Stimulated activated CD8-positive, alpha-beta memory T cell treated with anti-CD3 and anti-CD28 coated beads, Interleukin-12 subunit alpha, Interleukin-12 subunit beta, amount 100 ng/mL, for 24 hours (primary cell): ENCODE results near the gene DUSP22.

ENCODE experiments used
- DNase-seq: peaks from one replicate; pipeline ENCODE4 v3.0.0-alpha.2; 2020; ENCODE audit errors: extremely low read depth

Gene DUSP22

DNA sequence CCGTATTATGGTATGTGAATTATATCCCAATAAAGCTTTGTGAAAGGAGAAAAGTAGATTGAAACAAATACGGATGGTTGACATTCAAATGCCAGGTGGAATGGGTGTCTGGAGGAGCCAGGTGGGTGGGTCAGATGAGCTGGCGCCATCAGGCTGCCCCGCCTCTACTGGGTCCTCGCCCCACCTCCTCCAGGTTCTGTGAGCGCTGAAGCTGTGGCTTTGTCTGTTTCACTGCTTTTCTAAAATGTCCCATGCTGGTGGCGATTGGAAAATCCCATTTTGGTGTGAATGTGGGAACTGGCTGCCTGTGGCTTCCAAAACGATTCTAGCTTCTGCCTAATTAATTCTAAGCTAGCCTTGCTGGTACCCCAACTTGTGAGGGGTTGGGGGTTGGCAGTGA lies 16.5 kb downstream of the DUSP22 start:
- no peak for DNase-seq

DNA sequence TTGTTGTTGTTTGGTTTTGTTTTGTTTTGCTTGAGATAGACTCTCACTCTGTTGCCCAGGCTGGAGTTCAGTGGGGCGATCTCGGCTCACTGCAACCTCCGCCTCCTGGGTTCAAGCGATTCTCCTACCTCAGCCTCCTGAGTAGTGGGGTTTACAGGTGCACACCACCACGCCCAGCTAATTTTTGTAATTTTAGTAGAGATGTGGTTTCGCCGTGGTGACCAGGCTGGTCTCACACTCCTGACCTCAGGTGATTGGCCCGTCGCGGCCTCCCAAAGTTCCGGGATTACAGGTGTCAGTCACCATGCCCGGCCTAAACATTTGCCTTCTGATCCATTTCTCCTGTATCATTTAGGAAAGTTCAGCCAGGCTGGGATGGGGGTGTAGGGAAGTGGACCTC lies 17.7 kb downstream of the DUSP22 start:
- no peak for DNase-seq

DNA sequence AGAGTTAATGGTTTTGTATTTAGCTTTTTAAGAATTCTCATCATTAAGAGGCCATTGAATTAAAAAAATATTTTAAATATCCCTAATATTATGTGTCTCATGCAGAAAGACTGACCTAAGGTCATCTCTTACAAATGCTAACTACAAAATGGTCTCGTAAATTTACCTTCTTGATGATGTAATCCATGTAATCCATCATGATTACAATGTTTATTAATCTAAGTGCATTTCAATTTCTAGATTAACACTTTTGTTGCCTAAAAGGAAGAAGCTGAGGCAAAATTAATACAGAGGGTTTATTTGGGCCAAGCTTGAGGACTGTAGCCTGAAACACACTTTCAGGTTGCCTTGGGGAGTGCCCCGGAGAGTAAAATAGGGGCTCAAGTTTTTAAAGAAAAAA lies 18.4 kb downstream of the DUSP22 start:
- DNase-seq: no peak

DNA sequence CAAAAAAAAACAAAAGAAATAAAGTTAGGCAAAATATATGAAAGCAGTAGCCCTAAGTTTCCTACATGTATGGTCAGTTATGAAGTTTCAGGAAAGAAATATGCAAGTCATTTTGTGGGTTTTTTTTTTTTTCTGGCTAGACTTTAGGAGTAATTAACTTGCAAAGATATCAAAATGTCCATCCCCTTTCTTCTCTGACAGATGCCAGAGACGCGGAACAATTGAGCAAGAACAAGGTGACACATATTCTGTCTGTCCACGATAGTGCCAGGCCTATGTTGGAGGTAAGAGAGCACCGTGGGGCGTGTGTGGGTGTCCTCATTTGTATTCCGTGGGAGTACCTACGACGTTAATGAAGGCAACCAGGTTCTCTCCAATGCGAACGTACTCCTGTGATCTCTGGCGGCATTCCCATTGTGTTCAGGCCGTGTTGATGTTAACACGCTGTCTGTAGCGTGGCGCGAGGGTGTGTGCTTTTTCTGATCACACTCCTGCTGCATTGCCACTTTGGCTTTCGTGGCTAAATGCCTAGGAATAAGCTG lies 19.5 kb downstream of the DUSP22 start:
- no peak for DNase-seq

DNA sequence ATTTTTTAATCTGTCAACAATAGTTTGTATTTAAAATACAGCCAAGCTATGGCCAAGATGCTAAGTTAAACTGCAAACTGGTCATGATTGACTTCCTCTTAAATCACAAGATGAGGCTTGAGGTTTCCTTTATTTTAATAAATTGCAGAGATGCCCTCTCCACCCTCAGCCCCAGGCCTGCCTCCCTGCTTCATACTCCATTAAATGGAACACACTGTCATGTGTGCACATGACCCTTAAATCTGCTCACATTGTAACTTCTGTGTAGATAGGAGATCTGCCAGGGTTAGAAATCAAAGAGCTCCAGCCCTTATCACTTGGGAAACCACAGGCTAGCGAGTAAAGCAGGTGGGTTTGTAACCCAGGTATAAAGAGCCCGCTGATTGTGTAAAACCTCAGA lies 20.8 kb downstream of the DUSP22 start:
- no peak for DNase-seq

DNA sequence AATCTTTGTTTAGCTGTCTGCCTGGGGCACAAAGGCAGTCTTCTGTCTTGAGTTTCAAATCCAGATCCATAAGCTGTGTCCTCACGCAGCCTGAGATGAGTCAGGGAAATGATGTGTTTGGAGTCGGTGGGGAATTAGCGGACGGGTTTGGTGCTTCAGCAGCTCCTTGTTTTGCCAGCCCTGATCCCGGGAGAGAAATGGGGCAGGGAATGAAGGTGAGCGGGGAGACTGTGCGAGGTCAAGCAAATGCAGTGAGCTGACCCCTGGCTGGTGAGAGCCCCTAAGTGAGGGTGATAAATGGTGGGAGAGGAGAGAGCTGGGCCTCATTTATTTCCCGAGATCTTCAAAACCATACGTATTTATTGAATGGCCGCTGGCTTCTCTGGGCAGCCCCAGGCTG lies 21.6 kb downstream of the DUSP22 start:
- no peak for DNase-seq

DNA sequence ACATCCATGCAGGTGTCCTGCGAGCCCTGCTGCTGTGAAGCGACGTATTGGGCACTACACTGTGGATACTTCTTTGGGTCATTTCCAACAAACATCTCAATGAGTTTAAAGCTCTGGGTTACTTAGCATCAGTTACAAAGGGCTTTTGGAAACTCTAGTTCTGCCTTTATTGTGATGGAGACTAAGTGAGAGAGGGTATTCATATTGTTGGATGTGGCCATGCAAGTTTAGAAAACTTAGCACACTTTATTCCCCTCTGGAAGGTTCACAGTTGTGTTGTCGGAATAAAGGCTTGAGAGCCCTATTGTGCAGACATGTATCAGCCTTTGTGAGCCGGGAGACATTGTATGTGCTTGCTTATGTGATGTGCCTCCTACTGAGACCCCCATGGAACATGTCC lies 22.1 kb downstream of the DUSP22 start:
- DNase-seq: no peak

DNA sequence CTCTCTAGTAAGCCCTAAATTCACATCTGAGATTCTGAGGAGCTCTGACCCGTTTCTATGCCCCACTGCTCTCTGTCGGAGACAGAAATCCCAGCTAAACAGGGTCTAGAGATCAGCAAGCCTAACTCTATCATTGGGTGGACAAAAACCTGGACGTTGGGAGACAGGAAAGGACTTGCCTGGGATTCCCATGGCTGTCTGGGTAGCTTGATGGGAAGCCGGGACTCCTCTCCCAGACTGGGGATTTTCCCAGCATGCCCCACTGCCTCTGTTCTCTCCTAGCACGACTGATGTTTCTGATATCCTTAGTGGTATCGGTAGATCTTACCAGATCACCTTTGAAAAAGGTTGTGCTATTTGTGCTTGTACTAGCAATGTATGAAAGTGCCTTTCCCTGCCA lies 22.9 kb downstream of the DUSP22 start:
- no peak for DNase-seq

DNA sequence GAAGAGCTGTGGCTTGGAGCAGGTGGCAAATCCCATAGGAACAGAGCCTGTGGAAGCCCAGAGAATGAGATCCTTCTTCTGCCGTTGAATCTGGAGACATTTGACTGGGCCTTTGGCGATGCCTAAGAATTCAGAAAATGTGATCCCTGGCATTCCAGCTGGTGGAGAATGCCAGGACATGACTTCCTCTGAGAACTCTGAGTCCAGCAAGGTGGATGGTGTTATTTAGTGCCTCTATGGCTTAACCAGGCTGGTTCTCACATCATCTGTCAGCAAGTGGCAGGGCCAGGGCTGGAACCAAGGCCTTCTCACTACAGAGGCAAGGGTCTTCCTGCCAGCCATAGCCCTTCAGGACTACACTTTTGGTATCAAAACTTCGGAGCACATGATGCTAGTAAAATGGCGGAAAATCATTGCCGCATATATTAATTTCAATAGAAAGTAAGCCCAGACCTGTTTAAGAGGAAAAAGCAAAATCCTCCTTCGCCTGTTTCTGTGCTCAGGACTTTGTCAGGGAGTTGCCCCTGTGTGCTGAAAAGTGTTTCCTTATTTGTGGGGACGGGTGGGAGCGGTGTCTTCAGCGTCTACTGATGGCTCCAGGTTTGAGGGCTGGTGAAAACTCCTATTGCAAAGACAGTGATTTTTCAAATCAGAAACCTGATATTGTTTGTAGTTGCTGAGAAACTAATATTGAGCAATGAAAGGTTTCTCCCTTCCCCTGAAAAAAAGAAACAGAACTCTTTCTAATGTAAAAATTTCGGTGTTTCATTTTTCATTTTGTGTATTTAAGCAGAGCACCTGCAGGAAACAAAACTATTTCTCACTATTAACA lies 23.9 kb downstream of the DUSP22 start:
- no peak for DNase-seq

DNA sequence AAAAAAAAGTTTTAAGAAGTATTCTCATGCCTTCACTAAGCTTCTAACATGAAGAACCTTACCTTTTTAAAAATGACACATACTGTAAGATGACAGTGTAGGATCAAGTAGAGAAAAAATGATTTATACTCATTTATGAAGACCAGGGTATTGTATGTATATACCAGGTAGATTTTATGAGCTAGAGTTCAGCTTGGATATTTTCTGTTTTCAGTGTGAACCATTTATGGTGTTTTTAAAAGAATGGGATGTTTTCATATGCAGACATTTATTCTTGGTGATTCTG lies 24.4 kb downstream of the DUSP22 start:
- DNase-seq: no peak

DNA sequence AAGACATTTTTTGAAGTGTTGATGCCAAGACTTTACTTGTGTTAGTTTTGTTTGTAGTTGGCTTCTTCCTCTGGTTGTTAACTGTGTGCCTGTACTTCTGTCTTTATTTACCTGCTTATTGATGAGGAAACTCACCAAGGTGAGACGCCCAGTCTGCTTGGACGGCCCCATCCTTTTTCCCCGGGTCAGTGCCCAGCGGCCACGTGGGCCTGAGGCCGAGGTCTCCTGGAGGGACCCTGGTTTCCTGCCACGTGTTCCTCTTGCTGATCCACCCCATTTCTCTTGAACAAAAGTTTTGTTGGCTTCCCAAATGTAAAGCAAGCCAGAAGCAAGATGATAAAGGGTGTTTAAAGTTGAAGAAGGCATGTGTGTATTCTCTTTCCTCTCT lies 24.8 kb downstream of the DUSP22 start:
- no peak for DNase-seq

DNA sequence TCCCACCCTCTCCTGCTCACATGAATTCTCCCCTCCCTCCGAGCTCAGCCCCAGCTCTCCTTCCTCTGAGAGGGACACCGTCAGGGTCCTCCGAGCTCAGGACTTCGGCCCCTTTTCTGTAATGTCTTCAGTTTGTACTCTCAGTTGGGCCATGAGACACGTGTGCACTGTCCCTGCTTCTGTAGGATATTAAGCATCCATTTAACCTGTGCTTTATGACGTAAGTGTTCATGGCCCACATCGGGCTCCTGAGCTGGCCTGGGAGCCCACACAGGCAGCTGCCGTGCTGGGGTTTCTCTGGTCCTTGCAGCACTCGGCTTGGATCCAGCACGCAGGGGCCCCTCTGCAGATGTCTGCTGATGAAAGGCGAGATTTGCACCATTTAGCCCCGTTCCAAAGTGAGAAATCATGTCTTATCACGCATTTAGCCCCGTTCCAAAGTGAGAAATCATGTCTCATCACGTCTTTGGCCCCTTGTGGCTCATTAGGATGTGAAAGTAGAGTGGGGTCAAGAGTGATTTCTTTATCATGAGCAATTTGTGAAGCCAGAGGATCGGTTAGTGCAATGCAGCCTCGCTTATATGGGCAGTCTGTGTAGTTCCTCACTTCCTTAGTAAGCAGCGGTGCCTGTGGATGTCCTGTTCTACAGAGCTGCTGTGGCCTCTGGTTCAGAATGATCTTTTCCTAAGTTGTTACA lies 25.3 kb downstream of the DUSP22 start:
- DNase-seq: no peak

DNA sequence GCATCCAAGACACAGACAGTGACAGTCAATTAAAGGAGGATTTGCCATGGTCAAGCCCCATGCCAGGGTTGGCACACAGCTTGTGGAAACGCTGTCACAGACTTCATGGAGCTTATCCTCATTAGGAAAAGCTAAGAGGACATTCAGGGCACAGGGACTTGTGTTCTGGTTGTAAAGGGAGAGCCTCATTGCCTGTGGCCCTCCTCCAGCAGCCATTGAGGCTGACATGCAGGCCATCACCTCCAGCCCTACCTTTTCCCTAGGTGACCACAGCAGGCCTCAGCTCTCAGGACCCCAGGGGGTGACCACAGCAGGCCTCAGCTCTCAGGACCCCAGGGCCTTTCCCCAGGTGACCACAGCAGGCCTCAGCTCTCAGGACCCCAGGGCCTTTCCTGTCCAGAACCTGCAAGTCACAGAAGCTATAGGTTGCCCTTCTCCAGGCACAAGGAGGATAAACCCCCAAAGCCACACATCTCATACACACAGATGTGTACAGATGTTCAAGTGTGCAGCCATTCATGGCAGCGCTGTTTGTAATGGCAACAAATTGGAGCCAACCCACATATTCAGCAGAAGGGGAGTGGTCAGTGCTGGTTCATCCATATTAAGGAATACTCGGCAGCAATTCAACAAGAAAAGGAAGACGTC lies 26.1 kb downstream of the DUSP22 start:
- DNase-seq: no peak

DNA sequence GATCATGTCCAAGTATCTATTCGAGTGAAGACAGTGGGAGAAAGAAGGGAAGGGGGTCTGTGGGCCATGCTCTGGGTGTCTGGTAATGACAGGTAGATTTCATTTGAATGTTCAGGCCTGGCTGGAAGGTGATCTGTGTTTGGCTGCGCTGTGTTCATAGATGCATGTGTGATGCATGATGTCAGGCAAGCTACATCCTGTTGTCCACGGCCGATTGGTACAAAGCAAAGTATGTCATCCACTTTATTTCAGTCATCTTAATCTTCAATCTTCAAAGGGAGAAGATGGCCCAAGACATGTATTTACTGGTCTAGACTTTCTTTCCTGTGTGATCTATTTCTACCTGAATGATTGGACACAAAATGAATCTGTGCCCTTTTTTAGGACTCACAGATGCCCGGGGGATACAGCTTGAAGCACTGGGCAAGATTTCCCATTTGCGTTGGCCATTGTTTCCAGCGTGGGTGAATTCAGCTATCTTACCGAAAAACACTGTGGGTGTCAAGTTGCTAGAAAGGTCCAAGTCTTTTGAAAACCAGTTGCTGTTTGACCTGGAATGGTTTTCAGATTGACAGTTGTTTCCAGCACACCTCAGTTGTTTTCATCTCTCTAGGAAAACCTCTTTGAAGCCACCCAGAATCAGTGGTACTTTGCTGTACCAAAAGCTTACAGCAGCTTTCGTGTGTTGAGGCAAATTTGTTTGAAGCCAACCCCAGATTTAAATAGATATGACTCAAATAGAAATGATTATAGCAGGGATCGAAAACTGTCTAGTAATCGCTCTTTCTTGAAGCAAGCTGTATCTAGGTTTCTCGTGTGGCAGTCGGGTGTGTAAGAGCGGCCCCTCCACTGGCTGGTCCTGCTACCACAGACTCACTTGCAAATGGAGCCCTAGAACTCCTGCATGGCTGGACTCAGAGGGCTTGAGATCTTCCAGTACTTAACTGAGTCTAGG lies 27.2 kb downstream of the DUSP22 start:
- no peak for DNase-seq

DNA sequence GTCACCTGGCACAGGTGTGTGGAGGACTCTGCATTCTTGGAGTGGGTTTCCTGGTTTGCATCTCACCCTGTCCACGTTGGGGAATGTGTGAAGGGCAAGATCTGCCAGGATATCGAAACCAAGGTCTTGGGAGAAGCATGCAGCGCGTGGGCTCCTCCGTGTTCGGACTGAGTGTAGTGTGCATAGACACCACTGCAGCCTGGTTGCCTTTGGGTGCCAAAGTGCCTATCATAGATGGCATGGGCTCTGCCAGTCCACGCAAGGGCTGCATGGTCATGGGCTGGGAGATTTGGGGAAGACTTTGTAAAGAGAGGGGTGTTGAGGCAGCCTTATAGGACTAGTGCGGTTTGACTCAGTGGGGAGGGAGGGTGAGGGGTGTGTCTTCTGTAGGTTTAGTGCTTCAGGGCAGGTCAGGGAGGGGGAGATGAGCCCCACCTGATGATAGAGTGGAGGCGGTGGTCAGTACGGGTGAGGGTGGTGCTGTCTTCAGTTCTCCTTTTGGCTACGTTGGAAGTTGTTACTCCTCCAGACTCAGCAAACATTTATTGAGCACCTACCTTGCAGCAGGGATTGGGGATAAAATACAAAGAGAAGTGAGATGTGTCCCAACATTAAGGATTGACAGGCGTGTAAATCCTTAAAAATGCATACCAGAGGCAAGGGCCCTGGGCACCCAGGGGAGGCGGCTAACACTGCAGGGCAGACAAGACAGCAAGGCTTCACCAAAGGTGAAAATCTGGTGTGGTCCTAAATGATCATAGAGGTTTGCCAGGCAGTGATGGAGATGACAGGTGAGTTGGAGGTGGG lies 28.3 kb downstream of the DUSP22 start:
- no peak for DNase-seq

DNA sequence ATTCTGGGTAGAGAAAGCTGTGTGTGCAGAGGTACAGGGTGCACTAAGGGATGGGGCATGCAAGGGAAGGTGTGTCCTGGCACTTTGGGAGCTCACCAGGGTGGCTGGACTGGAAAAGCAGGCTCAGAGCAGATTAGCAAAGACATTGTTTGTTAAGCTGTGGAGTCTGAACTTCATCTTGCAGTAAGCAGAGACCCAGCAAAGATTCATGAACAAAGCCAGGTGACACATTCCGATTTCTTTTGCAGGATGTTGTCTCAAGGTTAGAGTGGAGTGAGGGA lies 28.8 kb downstream of the DUSP22 start:
- DNase-seq: no peak

DNA sequence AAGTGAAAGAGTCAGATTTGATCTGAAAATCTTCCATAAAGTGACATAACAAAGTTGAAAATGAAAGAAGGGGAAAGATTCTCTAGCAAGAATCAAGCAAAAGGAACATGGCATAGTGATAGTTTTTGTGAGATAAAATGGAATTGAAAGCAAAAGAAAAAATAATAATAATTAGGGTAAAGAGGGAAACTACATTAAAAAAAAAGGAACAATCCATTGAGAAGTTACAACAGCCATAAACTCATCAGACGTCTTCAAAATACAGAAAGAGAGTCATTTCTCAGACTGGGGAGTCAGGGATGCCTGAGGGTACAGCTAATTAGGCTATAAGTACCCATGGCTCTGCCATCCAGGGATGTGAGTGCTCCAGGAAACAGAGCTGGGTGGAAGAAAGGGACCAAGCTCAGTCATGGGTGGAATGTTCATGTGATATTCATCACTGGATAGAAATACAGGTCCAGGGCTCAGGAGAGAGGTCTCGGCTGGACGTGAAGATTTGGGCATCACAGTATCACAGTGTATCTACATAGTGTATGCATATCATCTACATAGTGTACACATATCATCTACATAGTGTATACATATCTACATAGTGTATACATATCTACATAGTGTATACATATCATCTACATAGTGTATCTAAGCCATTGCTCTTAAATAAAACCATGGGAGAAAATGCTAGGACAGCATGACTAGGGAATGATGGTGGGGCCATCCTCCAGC lies 29.4 kb downstream of the DUSP22 start:
- DNase-seq: no peak

DNA sequence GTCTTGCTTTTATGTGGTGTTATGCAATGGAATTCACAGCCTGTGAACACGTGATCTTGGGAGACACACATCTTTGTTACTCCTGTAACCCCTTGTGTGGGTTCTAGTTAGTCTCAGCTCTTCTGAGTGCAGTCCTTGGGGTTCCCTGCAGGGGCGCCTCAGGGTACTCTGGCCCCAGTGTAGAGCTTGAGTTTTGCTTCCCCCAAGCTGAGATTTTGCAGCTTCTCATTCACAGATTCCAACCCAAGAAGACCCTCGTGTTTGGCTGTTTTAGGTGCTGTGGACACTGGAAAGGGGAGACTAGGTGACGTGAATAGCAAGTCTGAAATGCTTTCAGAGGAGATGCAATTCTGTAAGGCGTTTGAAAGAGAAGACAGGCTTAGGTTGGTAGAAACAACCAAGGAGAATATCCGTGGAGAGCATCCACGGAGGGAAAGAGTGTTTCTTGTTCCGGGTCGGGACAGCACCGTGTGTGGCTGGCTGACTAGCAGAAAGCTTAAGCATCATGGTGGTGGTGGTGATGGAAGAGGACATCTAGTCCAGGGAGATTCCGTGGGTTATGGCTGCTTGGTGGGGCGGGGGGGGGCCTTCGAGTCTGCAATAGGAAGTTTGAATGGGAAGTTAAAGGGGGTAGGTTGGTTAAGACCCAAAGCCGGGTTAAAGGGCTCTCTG lies 30.1 kb downstream of the DUSP22 start:
- DNase-seq: no peak

DNA sequence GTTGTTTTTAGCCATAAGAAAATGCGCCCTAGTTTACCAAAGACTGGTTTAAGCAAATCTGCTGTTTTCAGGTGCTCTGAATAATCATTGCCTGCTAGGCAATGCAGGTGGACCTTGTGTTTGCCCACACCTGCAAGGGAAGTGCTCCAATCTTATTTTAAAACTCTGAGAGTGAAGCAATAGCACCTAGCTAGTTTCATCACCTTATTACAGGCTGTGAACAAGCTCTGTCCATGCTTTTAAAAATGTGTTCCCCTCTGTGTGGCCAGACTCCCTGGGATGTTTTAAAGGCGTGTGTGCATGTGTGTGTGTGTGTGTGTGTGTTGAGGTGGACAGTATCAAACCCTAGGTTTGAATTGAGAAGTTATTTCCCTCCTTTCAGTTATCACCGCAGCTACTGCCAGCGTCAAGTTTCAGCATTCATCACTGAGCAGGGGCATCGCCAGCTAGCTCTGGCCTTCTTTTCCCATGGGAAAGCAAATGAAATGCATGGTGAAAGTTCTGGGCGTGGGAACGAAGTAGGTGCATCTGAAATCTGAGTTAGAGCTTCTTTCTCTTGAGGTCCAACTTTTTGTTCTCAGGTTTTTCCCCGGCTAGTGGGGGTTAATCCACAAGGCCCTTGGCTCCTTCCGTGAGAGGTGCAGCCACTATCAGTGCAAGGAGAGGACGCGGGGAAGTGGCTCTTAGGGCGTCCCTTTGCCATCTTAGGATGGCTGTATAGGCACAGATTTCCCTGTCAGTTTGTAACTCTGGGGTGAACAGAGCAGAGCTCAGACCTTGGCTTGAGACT lies 30.8 kb downstream of the DUSP22 start:
- DNase-seq: no peak
